Testis (tissue), 3 donors: ENCODE data around the gene AAMDC. TPM values are rescaled to one million over a fixed set of nuclear protein-coding genes. Genes with fewer than 3 reads are reported as not detected.
"Not testable (repeated sequence)": the region's sequence is repeated elsewhere in the genome, so short reads cannot be mapped to it uniquely, and the experiment has no call there.

Experiments
- DNase-seq: peaks from one replicate; pipeline ENCODE4 v3.0.0-alpha.2; 2019
- H3K27ac ChIP-seq, 2 donors: fragments of 200-600 bp; sonication (generic); one replicate each; pipeline ENCODE4 v1.5.1; 2019
- H3K27me3 ChIP-seq: fragments of 200-600 bp; sonication (generic); one replicate; pipeline ENCODE4 v1.5.1; 2019
- H3K36me3 ChIP-seq: fragments of 200-600 bp; sonication (generic); one replicate; pipeline ENCODE4 v1.5.1; 2017; ENCODE audit warnings: low read depth; ENCODE audit errors: missing control alignments
- H3K4me1 ChIP-seq: fragments of 200-600 bp; sonication (generic); one replicate; pipeline ENCODE4 v1.5.1; 2019
- H3K4me3 ChIP-seq, 2 donors: fragments of 200-600 bp; sonication (generic); one replicate each; pipeline ENCODE4 v1.5.1; 2017 to 2019
- H3K9me3 ChIP-seq: fragments of 200-600 bp; sonication (generic); one replicate; pipeline ENCODE4 v1.5.1; 2017
- CTCF ChIP-seq, 3 experiments: fragments of 450-650 bp in 2 of 3; fragments of 200-600 bp in 1 of 3; sonication (generic) in 1 of 3; IDR thresholded peaks; one replicate each; pipeline ENCODE4 v1.5.1; 2016 to 2019; ENCODE audit warnings: antibody characterized with exemption in 3 of 3, mild to moderate bottlenecking in 2 of 3, moderate library complexity in 1 of 3
- POLR2A ChIP-seq: fragments of 450-650 bp; IDR thresholded peaks from one replicate; pipeline ENCODE4 v1.6.1; 2017; ENCODE audit warnings: antibody characterized with exemption, mild to moderate bottlenecking, moderate library complexity
- WGBS, 2 donors: methylation state at CpG; one replicate each; pipeline ENCODE4 v1.1.5; 2018; 5-methylcytosine and 5-hydroxymethylcytosine counted together
- intact Hi-C: fragments of 100-400 bp; cut with DNase I; formaldehyde crosslinking; loops from one replicate; pipeline ENCODE4 v1.15.1; 2023; ENCODE audit warnings: low total_unique reads
- polyA plus RNA-seq: library from polyadenylated mRNA; stranded (reverse); fragments of 350-450 nt; fragmentation: Illumina TruSeq; extraction: RNeasy Lipid Tissue Mini Kit (QIAGEN cat#74804); gene quantifications from one replicate; pipeline ENCODE4 v1.2.3, GENCODE V29; 2014; ENCODE audit warnings: low read depth, low replicate concordance; ENCODE audit not compliant: insufficient read depth
- total RNA-seq, 2 donors: library from RNA; depleted of rRNA; stranded (reverse); fragments of >200 nt; gene quantifications; one replicate each; pipeline ENCODE4 v1.2.3, GENCODE V29; 2016

Gene AAMDC
- total and polyA plus RNA-seq, 3 donors from 2014 or later, result 20.2 to 56.6 (median 22.0) TPM

DNA sequence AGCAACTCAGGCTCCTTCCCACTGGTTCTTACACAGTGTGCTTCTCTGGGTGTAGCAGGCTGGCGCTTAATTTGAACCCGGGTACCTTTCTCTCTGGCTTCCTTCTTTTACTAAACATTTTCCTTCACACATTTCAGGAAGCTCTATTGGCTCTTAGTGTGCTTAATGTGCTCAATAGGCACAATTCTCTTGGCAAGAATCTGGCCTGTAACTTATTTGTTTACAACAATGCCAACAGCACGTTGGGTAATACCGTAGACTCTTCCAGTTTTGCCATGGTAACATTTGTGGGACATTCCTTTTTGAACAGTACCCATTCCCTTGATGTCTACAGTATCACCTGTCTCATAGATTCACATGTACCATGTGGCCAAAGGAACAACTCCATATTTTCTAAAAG lies 47.8 kb downstream of the AAMDC start:
- WGBS, 2 donors, result 94 to 97% methylated on average over 4 of the region's 4 CpGs
- no peak for DNase-seq
- Histone ChIP-seq H3K27ac (no peak overlapping the region), H3K27me3 (no peaks in the 10 kb centered on the region), H3K36me3 (no peaks in the 10 kb centered on the region), H3K9me3 (no peaks in the 10 kb centered on the region), H3K4me1 (no peaks in the 10 kb centered on the region), H3K4me3 (no peak overlapping the region)
- TF ChIP-seq CTCF (IDR thresholded peaks at IDR 0.05), result no peak
- TF ChIP-seq POLR2A, result no peak
- intact Hi-C loops, result no loop called here

DNA sequence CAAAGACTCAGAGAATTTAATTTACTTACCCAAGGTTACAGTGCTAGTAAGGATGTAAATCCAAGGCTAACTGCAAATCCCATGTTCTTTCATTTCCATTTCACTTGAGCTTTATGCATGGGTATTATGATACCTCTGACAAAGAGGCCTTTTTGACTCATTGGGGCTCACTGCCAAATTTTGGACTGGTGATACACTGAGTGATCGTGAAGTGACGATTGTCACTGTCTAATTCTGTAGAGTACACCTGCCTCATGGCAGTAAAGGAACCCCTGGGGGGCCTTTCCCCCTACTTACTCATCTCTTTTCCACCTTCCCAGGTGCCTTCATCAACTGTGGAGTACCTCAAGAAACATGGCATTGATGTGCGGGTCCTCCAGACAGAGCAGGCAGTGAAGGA lies 50.9 kb downstream of the AAMDC start:
- no peaks in the 10 kb centered on the region for H3K4me1 ChIP-seq
- 77 to 90% methylated on average over 3 of the region's 3 CpGs for WGBS, 2 donors
- DNase-seq, result no peak
- H3K27me3 ChIP-seq, result no peaks in the 10 kb centered on the region
- TF ChIP-seq CTCF (IDR thresholded peaks at IDR 0.05), result no peak
- TF ChIP-seq POLR2A, result no peak
- H3K36me3 ChIP-seq, result no peaks in the 10 kb centered on the region
- H3K9me3 ChIP-seq, result no peaks in the 10 kb centered on the region
- no peak overlapping the region for H3K27ac ChIP-seq
- no peak overlapping the region for H3K4me3 ChIP-seq
- intact Hi-C loops, result no loop called here

DNA sequence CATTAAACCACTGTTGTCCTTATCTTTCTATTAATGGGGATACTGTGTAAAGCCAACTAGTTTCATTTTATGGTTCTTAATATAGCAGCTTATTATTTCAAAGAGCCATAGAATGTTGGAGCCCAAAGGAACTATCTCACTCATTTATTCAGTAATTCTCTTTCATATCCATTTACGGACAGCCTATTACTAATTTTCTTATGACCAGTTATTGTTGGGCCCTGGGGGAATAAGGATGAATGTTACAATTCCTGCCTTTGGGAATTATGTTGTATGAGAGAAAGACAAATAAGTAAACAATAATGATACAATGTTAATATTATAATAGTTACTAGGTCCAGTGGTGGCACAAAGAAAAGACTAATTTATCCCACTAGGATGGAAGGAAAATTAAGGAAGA lies 52.4 kb downstream of the AAMDC start:
- no peak for TF ChIP-seq CTCF (IDR thresholded peaks at IDR 0.05)
- TF ChIP-seq POLR2A, result no peak
- intact Hi-C loops, result no loop called here
- no peak overlapping the region for H3K27ac ChIP-seq

DNA sequence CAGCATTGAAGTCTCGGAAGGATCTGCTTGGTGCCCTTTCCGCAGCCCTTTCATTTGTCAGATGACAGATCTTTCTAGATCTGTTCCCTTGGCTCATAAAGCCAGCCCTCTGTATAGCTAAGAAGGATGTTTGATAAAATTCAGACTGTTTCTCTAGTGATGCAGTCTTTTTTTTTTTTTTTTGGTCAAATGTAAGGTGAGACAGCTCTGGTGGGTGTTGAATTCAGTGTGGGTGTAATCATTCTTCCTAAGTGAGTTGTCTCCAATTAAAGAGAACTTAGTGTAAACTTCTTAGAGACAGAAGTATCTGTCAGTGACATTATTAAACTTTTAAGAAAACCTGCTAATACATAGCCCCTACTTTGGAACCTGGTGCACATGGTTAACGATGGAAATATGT lies 53.3 kb downstream of the AAMDC start:
- Histone ChIP-seq H3K27me3 (no peaks in the 10 kb centered on the region), H3K4me3 (no peak overlapping the region), H3K4me1 (no peaks in the 10 kb centered on the region), H3K36me3 (no peaks in the 10 kb centered on the region), H3K27ac (no peak overlapping the region), H3K9me3 (no peaks in the 10 kb centered on the region)
- no peak for TF ChIP-seq CTCF (IDR thresholded peaks at IDR 0.05)
- no peak for TF ChIP-seq POLR2A
- intact Hi-C loops, result no loop called here
- DNase-seq, result no peak
- WGBS, 2 donors, result 96 to 97% methylated on average over 3 of the region's 3 CpGs

More for the DNA sequence above, 52.4 kb downstream of the AAMDC start:
- no peaks in the 10 kb centered on the region for H3K4me1 ChIP-seq
- H3K36me3 ChIP-seq, result no peaks in the 10 kb centered on the region
- WGBS, 2 donors, result 77 to 87% methylated on average over 1 of the region's 1 CpG
- DNase-seq, result no peak
- H3K9me3 ChIP-seq, result no peaks in the 10 kb centered on the region
- H3K4me3 ChIP-seq, result no peak overlapping the region
- no peaks in the 10 kb centered on the region for H3K27me3 ChIP-seq

GRCh38 chr11:77876045-77876444 lies 55.1 kb downstream of the AAMDC start:
- Histone ChIP-seq H3K9me3 (no peaks in the 10 kb centered on the region), H3K27ac (no peak overlapping the region), H3K4me1 (no peaks in the 10 kb centered on the region), H3K27me3 (no peaks in the 10 kb centered on the region), H3K36me3 (no peaks in the 10 kb centered on the region), H3K4me3 (no peak overlapping the region)
- intact Hi-C loops, result no loop called here
- 81 to 82% methylated on average over 3 of the region's 3 CpGs for WGBS, 2 donors
- DNase-seq, result no peak
- TF ChIP-seq POLR2A, result no peak
- TF ChIP-seq CTCF (IDR thresholded peaks at IDR 0.05), result no peak

DNA sequence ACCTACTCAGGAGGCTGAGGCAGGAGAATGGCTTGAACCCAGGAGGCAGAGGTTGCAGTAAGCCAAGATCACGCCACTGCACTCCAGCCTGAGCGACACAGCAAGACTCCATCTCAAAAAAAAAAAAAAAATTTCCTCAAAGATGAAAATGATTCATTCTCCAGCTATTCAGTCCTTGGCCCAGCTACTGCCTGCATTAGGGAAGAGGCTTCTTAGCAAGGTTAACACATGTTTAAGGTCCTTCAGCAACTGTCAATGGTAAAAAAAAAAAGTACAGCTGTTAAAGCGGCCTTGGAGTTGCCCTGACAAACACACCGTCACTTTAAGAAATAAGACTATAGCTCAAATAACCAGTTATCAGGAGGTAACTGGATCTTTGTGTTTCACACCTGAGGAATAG lies 57.3 kb downstream of the AAMDC start:
- not testable (repeated sequence) for DNase-seq, H3K36me3 ChIP-seq

More for the DNA sequence above, 57.3 kb downstream of the AAMDC start:
- intact Hi-C loops, H3K4me3 ChIP-seq, H3K4me1 ChIP-seq, H3K27me3 ChIP-seq, H3K27ac ChIP-seq, H3K9me3 ChIP-seq: not testable (repeated sequence)
- WGBS, 2 donors, result 59 to 71% methylated on average over 4 of the region's 4 CpGs
